Activated effector memory CD4-positive, alpha-beta T cell treated with Interleukin-2 at 50 U/mL for 16 hours (primary cell): ENCODE measurements around the gene TRPM5.
"Not testable (repeated sequence)": the region's sequence is repeated elsewhere in the genome, so short reads cannot be mapped to it uniquely, and the experiment has no call there.

ENCODE experiments used
- DNase-seq: peaks from one replicate; pipeline ENCODE4 v3.0.0-alpha.2; 2020

The TRPM5 gene, protein sequence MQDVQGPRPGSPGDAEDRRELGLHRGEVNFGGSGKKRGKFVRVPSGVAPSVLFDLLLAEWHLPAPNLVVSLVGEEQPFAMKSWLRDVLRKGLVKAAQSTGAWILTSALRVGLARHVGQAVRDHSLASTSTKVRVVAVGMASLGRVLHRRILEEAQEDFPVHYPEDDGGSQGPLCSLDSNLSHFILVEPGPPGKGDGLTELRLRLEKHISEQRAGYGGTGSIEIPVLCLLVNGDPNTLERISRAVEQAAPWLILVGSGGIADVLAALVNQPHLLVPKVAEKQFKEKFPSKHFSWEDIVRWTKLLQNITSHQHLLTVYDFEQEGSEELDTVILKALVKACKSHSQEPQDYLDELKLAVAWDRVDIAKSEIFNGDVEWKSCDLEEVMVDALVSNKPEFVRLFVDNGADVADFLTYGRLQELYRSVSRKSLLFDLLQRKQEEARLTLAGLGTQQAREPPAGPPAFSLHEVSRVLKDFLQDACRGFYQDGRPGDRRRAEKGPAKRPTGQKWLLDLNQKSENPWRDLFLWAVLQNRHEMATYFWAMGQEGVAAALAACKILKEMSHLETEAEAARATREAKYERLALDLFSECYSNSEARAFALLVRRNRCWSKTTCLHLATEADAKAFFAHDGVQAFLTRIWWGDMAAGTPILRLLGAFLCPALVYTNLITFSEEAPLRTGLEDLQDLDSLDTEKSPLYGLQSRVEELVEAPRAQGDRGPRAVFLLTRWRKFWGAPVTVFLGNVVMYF (N-terminal part only)

DNA sequence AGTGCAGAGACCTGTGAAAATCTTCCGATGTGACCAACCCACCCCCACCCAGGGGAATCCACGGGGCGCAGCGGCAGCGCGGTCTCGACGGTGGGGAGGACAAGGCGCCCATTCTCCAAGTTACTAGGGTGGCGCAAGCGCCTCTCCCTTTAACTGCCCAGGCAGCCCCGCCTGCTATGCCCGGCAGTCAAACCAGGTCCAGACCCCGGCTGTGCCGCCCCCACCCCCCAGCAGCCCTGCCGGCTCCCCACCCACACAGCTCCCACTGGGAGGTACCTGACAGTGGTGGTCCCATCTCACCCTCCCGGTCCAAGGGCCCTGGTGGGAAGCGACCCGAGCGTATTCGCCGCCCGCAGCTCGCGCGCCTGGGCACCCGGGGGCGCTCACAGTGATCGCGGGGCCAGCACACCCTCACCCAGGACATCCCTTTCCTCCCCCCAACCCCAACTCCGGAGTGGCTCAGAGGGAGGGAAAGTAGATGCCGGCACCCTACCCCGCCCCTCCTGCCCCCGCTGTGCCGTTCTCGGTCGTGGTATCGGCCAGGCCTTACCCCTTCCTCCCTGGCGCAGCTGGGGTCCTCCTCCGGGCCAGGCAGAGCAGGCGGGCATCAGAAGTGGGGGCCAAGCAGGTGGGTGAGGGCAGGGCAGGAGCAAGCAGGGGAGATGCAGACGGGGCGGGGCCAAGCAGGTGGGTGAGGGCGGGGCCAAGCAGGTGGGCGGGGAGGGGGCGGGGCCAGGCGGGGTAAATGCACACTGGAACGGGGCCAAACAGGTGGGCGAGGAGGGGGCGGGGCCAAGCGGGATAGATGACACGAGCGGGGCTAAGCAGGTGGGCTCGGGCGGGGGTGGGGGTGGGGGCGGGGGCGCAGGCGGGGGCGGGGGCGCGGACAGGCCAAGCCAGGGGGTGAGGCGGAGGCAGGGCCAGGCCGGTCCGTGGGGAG is at the start of gene TRPM5:
TSS of gene TRPM5 (minus strand) at position 634 of the 940 bp plus-strand sequence. CDS start 21,478 bp downstream, outside the sequence.
- peak; percentile 56 for DNase-seq

DNA sequence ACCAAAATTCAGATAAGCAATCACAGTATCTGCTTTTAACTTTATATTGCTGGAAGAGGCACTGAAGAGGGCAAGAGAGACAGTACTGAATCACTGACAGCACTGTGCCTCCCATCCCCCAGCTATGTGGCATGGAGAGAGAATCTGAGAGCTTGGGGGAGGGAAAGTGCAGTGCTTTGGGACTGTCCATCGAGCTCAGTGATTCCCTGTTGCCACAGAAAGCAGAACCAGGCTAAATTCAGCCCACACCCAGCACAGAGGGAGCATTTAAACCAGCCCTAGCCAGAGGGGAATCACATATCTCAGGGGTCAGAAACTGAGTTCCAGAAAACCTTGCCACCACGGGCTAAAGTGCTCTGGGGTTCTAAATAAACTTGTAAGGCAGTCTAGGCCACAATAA is 44.8 kb upstream of the TRPM5 start:
- DNase-seq, result no peak

DNA sequence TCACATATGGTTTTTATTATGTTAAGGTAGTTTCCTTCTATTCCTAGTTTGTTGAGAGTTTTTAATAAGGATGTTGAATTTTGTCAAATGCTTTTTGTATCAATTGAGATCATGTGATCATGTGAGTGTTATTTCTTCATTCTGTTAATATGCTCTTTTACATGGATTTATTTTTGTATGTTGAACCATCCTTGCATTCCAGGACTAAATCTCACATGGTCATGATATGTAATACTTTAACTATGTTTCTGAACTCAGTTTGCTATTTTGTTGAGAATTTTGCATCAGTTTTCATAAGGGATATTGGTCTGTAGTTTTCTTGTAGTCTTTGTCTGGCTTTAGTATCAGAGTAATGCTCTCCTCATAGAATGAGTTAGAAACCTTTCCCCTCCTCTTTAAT is 43.7 kb upstream of the TRPM5 start:
- no peak for DNase-seq

DNA sequence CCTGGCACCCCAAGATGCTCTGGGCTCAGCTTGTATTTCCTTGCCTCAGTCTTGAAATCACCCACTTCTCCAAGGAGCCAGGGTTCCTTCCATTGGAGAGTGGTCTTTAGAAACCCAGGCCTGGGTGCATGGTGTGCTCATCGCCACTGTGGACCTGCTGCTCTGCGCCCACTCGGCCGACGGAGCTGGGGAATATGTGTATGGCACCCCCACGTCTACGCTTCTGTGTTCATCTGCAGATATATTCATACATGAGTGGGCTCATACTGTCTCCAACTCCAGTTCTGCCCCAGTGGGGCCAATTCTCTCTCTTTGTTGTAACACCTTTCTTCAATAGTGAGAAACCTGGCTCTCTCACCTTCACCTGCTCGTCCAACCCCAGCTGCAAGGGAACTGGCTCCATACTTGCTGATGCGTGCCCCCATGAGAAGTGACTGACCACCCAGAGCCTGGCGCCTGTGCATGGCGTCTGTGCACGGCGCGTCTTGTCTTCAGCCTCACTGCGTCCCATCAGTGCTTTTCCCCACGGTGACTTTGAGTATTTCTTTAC is 40.3 kb upstream of the TRPM5 start:
- no peak for DNase-seq

DNA sequence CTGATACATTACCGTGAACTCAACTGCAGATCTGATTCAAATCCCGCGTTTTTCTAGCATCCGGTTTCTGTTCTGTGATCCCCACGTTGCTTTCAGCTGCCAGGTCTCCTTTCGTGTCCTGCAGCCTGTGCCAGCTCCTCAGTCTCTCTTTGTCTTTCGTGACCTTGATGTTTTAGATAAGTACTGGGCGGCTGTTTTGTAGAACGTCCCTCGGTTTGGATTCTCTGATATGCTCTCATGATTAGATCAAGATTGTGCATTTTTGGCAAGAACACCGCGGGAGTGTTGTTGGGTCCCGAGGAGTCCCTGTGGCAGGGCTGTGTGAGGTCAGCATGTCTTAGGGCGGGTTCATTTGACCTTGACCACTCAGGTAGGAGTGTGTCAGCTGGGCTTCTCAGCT is 39.1 kb upstream of the TRPM5 start:
- no peak for DNase-seq

DNA sequence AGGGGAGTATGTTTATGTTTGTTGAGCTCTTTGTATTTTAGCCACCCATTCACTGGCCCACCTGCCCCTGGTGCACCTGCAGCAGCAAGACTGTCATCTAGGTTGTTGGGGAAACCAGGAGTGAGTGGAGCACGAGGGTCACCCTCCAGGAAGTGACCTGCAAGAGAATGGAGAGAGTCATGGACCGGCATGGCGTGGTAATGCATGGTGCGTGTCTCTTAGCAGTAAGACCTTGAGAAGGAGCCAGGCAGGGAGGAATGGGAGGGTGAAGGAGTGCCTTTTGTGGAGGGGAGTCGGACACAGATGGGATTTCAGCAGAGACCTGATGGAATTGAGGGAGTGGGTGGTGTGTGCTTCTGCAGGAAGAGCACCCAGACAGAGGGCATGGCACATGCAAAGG is 38.4 kb upstream of the TRPM5 start:
- no peak for DNase-seq

DNA sequence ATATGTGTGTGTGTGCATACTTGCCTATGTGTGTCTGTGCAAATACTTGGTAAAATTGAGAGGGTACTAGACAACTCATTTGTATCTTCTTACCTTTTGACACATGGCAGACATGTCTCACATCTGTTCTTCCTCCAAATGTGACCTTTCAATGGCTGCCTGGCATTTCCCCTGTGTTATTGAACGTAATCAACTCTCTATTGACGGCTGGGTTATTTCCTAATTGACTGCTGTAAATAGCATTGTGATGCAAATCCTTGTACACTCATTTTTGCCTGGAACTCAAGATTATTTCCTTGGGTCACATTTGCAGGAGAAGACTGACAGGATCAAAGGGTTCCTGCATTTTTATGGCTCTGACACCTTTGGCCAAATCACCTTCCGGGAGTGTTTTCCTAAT is 37.9 kb upstream of the TRPM5 start:
- DNase-seq, result no peak

DNA sequence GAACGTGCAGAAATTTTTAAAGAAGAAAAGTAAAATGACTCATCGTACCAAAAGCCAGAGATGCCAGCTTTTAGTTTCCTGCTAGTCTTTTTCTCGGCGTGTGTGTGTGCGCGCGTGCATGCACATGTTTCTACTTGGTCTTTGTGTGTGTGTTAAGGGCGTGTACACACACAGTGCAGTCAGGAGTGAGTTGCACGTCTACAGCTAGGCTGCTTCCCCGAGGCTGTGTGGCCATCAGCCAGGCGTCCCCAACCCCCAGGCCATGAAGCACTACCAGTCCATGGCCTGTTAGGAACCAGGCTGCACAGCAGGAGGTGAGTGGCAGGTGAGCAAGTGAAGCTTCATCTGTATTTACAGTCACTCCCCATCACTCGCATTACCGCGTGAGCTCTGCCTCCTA is 36.9 kb upstream of the TRPM5 start:
- DNase-seq, result no peak

DNA sequence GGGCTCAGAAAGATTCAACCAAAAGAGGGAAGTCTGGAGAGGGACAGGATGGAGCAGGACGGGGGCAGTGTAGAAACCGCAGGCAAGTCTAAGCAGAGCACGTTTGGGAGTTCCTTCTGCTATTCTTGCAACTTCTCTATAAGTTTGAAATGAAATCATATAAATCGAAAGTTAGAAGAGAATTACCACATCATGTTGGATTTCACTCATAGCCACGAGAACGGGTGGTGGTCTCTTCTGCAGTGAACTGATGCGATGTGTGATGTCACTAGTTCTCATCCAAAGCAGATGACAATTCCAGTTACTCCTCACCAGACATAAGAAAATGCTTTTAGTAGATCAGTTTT is 36.5 kb upstream of the TRPM5 start:
- DNase-seq, result no peak

DNA sequence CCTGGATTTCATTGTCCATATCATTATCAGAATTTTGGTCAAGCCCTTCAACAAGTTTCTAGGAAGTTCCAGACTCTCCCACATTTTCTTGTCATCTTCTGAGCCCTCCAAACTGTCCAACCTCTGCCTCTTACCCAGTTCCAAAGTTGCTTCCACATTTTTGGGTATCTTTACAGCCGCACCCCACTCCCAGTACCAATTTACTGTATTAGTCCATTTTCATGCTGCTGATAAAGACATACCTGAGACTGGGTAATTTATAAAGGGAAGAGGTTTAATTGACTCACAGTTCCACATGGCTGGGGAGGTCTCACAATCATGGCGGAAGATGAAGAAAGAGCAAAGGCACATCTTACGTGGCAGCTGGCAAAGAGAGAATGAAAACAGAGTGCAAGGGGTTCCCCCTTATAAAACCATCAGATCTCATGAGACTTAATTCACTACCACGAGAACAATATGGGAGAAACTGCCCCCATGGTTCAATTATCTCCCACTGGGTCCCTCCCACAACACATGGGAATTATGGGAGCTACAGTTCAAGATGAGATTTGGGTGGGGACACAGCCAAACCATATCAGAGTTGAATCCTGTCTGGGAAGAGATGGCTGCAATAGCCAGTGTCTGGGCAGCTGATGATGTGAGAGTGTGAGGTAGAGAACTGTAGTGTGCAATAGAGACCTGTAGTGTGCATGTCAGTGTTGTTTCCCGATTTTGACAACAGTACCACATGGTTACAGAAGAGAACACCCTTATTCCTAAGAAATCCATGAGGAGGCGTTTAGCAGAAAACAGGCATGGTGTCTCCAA is 36.0 kb upstream of the TRPM5 start:
- DNase-seq, result not testable (repeated sequence)

DNA sequence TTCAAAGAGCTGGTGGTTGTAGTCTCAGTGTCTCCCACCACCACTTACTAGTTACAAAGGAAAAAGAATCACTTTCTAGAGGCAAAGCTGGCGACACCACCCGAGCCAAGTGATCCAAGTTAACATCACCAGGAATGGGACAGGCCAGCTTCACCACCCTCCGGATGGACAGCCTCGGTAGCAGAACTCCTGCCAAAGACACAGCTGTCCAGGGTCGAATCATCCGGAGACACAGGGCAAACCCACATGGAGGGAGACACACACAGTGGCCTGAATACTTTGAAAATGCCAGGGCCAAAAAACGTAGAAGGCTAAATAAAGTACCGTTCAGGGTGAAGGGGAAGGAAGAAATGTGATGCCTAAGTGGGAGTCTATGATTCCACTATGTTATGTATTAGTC is 33.6 kb upstream of the TRPM5 start:
- no peak for DNase-seq

DNA sequence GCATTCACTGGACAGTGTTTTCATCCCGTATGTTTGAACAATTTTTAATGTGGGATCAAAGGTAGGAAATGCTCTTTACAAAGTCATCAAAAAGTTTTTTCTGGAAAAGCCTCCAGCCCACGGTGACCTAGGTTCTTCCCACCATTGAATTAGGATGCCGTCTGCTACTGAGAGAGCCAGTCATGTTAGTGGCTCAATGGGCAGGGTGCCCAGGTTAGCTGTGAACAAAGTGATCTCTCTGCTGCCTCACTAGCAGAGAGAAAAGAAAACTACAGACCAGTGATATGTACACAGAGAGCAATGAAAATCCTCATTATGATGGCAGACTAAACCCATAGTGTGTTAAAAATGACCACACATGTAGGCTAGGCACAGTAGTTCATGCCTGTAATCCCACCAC is 32.9 kb upstream of the TRPM5 start:
- DNase-seq, result no peak

DNA sequence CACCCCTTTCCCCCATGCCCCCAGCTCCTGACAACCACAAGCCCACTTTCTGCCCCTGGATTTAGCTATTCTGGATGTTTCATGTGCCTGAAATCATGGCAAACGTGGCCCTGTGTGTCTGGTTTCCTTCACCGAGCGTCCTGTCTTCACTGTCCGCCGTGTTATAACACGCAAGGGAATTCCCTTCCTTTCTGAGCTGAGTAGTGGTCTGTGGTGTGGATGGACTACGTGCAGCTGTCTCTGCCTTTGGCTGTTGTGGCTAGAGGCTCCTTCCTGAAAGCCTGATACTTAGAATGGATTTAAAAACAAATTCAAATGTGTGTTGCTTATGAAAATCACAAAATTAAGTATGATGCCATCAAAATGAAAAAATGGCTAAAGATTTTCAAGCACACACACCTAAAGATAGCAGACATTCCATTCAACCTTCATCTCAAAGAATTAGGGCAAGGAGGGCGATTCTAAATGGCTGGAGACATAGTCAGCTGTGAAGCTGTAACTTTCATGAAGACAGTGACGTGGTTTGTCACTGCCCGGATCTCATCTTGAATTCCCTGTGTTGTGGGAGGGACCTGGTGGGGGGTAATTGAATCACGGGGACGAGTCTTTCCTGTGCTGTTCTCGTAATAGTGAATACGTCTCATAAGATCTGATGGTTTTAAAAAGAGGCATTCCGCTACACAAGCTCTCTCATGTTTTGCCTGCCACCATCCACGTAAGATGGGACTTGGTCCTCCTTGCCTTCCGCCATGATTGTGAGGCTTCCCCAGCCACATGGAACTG is 31.0 kb upstream of the TRPM5 start:
- DNase-seq, result no peak

DNA sequence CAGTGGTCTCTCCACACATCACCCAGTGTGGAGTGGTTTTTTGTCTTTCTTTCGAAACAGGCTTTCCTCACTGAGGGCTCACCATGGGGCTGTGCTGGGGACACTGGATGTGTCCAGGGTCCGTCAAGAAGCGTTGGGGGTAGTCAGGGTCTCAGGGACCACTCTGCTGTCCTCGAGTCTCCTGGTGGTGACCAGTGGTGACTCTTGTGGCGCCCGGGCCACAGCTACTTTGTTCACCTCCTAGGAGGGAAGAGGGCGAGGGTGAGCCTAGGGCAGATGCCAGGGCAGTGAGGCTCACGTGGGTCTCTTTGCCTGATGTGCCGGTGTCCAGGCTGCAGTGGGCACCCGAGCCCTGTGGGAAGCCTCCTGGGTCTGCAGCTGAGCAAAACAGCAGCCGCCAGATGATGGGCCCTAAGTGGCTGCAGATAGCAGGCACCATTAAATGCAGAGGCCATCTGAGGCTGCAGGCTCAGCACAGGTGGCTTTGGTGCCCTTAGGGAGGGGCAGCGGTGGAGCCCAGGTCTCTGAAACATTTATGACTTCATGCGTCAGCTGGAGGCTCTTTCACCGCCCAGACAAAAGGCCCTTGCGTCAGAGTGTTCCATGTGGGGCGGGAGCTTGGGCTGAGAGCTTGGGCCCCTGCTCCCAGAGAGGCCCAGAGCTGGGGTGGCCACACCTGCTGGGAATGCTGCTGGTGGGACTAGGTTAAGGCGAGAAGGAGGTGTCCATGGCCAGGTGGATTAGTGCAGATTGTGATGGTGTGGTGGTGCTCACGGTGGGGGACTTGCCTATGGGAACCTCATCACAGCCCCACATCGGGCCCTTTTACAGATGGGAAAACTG is 30.0 kb upstream of the TRPM5 start:
- DNase-seq, result no peak

DNA sequence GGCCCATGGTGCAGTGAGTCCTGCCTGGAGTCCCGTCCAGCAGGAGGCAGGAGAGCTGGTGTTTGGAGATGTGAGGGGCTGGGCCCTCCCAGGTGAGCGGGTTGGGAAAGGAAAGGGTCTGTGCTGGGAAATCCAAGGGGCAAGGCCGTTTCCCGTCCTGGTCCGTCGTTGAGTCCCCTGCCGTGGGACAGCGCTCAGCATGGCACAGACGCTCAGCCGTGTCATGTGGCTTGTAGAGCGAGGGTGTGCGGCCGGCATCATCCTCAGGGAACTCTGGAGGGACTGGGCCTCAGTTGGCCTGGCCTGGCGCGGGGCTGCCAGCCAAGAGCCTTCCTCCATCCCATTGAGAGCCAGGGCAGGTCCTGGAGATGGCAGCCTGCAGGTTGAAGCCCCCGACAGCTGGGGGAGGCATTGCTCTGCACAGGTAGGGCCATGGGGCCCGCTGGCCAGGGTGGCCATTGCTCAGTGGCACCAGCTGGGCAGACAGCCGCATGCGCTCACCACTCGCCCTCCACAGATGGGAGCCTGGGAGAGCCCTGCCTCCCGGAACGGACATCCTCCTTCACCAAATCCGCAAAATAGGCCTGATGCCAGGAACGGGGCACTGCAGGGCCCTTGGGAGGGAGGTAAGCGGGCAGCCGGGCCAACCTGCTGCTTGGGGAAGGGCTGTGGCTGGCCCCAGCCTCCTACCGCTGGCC is 29.2 kb upstream of the TRPM5 start:
- no peak for DNase-seq

DNA sequence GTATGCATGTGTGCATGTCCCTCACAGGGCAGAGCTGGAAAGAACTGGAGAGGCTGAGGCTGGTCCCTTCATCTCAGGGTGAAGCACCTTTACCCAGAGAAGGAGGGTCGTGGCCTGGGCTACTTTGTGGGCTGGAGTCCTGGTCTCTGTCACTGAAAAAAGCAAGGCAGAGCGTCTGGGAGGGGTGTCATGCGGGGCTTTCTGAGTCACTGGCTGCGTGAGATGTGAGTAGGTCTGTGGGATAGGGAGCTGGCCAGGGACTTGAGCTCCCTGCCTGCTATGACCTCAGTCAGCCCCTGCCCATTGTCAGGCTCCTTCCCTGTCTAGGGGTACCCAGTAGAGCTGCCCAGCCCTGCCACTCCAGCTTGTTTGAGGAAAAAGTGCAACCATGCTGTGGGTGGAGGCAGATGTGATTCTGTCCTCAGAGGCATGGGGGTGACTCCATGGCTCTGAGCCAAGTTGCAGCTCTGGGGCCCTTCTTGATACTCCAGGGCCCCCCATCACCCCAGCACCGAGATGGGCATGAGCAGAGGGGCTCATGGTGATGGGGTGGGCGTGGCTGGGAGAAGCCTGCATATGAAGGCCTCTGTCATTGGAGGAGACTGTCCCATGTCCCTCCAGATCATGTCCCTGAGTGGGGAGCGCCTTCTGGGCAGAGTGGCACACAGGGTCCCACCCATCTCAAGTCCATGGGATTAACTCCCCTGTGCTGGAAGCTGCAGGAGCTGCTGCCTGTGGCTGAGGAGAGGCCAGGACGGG is 28.3 kb upstream of the TRPM5 start:
- no peak for DNase-seq

DNA sequence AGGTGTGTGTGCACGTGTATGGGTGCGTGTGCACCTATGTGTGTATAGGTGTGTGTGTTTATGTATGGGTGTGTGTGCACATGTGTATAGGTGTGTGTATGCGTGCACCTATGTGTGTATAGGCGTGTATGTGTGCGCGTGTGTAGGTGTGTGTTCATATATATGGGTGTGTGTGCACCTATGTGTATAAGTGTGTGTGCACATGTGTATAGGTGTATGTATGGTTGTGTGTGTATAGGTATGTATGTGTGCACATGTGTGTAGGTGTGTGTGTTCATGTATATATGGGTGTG is 27.4 kb upstream of the TRPM5 start:
- no peak for DNase-seq

DNA sequence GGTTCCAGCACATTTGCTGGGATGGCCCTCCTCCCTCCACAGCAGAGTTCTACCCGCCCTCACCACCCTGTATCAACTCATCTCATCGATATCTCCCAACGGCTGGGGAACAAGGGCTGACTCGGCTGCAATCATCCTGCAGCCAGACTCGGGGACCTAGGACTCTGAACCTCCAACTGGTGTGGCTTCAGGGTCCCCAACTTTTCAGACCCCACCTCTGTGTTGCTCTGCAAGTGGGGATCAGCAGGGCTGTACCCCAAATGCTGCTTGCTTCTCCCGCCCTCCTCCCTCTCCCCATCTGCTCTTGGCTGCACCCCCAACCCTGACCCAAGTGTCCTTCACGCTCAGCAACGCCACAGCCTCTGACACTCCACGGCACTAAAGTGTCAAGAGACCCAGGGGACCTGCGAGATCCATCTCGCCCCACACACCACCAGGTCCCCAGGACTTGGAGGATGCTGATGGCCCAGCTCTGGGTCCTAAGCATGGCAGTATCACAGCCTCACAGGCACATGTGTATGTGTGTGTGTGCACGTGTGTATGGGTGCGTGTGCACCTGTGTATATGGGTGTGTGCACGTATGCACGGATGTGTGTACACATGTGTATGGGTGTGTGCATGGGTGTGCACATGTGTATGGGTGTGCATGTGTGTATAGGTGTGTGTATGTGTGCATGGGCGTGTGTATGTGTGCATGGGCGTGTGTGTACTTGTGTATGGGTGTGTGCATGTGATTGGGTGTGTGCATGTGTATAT is 26.9 kb upstream of the TRPM5 start:
- no peak for DNase-seq
